H1 (cell line): ENCODE results near the gene ZBTB20. TPM values are rescaled to one million over a fixed set of nuclear protein-coding genes. Genes with fewer than 3 reads are reported as not detected.

Source experiments
- CTCF ChIA-PET: fragments of 300-600 bp; sonication (Branson Sonifier 250); formaldehyde crosslinking; loops from one replicate; lab custom pipeline; 2021; ENCODE audit not compliant: partially characterized antibody; lab: Charles Lee
- POLR2A ChIA-PET: fragments of 300-600 bp; sonication (Branson Sonifier 250); formaldehyde crosslinking; loops from one replicate; lab custom pipeline; 2021; ENCODE audit warnings: inconsistent platforms; ENCODE audit not compliant: partially characterized antibody; lab: Charles Lee
- DNase-seq, 2 experiments: peaks; one replicate each; pipeline versions ENCODE4 v3.0.0 to v3.0.0-alpha.2; 2010 to 2022; ENCODE audit warnings: low spot score in 2 of 2, low read depth in 1 of 2, mixed read lengths in 1 of 2
- FAIRE-seq: peaks from 2 replicates; lab custom pipeline; 2011; peaks lifted over from hg19 to GRCh38; lab: Jason Lieb, UNC
- H2AFZ ChIP-seq: 2 replicates; pipeline ENCODE4 v1.8.1; 2012; ENCODE audit warnings: low read length, inconsistent platforms
- H2AK5ac ChIP-seq: 2 replicates; pipeline ENCODE4 v1.6.1; 2013; ENCODE audit warnings: low read depth, low read length
- H2BK120ac ChIP-seq: replicated peaks from 2 replicates; pipeline ENCODE3; 2013; ENCODE audit warnings: low read depth, low read length, inconsistent platforms
- H2BK12ac ChIP-seq: 2 replicates; pipeline ENCODE4 v1.6.1; 2013; ENCODE audit warnings: low read depth, low read length
- H2BK15ac ChIP-seq: 2 replicates; pipeline ENCODE4 v1.6.1; 2013; ENCODE audit warnings: low read length
- H2BK20ac ChIP-seq: 2 replicates; pipeline ENCODE4 v1.6.1; 2013; ENCODE audit warnings: low read length
- H2BK5ac ChIP-seq: 2 replicates; pipeline ENCODE4 v1.6.1; 2013; ENCODE audit warnings: low read depth, low read length
- H3K14ac ChIP-seq: 2 replicates; pipeline ENCODE4 v1.6.1; 2013; ENCODE audit warnings: inconsistent platforms; ENCODE audit not compliant: insufficient read length
- H3K18ac ChIP-seq: 2 replicates; pipeline ENCODE4 v1.6.1; 2013; ENCODE audit warnings: low read length; ENCODE audit errors: extremely low read depth
- H3K23ac ChIP-seq: 2 replicates; pipeline ENCODE4 v1.6.1; 2013; ENCODE audit warnings: inconsistent platforms; ENCODE audit not compliant: insufficient read length
- H3K23me2 ChIP-seq: 2 replicates; pipeline ENCODE4 v1.6.1; 2013; ENCODE audit warnings: low read depth, low read length
- H3K27ac ChIP-seq: 2 replicates; pipeline ENCODE4 v1.6.1; 2011; ENCODE audit warnings: low read depth, low read length, inconsistent platforms
- H3K27me3 ChIP-seq, 4 experiments: replicated peaks in 1 of 4; 1 replicate in 1 of 4; 2 replicates in 3 of 4; pipeline versions ENCODE4 v1.6.1 to v1.8.1; 2011 to 2013; ENCODE audit warnings: low read length in 3 of 4, mild to moderate bottlenecking in 3 of 4, inconsistent platforms in 2 of 4, mixed read lengths in 2 of 4, moderate library complexity in 1 of 4; ENCODE audit not compliant: control insufficient read depth in 3 of 4, insufficient read depth in 3 of 4; ENCODE audit errors: extremely low read depth in 1 of 4
- H3K36me3 ChIP-seq, 4 experiments: 2 replicates each; pipeline versions ENCODE4 v1.6.1 to v1.8.1; 2011 to 2013; ENCODE audit warnings: mild to moderate bottlenecking in 4 of 4, low read length in 3 of 4, moderate library complexity in 2 of 4, control low read depth in 1 of 4, inconsistent platforms in 1 of 4; ENCODE audit not compliant: insufficient read depth in 4 of 4, control insufficient read depth in 2 of 4
- H3K4ac ChIP-seq: replicated peaks from 2 replicates; pipeline ENCODE3; 2013; ENCODE audit warnings: low read length, low read depth, mixed read lengths, inconsistent platforms; ENCODE audit not compliant: insufficient read length
- H3K4me1 ChIP-seq, 4 experiments: replicated peaks in 1 of 4; 1 replicate in 1 of 4; 2 replicates in 3 of 4; pipeline versions ENCODE4 v1.6.1 to v1.8.1; 2011 to 2013; ENCODE audit warnings: low read length in 3 of 4, inconsistent platforms in 2 of 4, mixed read lengths in 1 of 4; ENCODE audit not compliant: insufficient read depth in 4 of 4, control insufficient read depth in 3 of 4
- H3K4me2 ChIP-seq, 2 experiments: 2 replicates each; pipeline versions ENCODE4 v1.6.1 to v1.8.1; 2011 to 2013; ENCODE audit warnings: low read depth in 2 of 2, low read length in 2 of 2, control low read depth in 1 of 2, inconsistent platforms in 1 of 2, mild to moderate bottlenecking in 1 of 2; ENCODE audit not compliant: insufficient read depth in 1 of 2
- H3K4me3 ChIP-seq, 4 experiments: fragments of 200-600, 300-600 bp in 1 of 4; sonication (generic), shearing (Covaris generic), sonication (Bioruptor Twin) in 1 of 4; 2 replicates each; pipeline versions ENCODE4 v1.5.1 to v1.8.1; 2011 to 2016; ENCODE audit warnings: low read length in 4 of 4, low read depth in 3 of 4, control low read depth in 2 of 4, inconsistent platforms in 2 of 4, mild to moderate bottlenecking in 2 of 4, mixed read lengths in 1 of 4, moderate library complexity in 1 of 4; ENCODE audit not compliant: insufficient read depth in 2 of 4; ENCODE audit errors: extremely low read depth in 1 of 4
- H3K56ac ChIP-seq: replicated peaks from 2 replicates; pipeline ENCODE3; 2013; ENCODE audit warnings: low read depth, mild to moderate bottlenecking, mixed read lengths, low read length, inconsistent platforms; ENCODE audit not compliant: insufficient read length
- H3K79me1 ChIP-seq: 2 replicates; pipeline ENCODE4 v1.6.1; 2013; ENCODE audit warnings: low read depth, low read length, control low read depth
- H3K79me2 ChIP-seq, 2 experiments: 2 replicates each; pipeline versions ENCODE4 v1.6.1 to v1.8.1; 2012 to 2013; ENCODE audit warnings: low read length in 2 of 2, mild to moderate bottlenecking in 2 of 2, inconsistent platforms in 1 of 2; ENCODE audit not compliant: insufficient read depth in 2 of 2, control insufficient read depth in 1 of 2
- H3K9ac ChIP-seq, 4 experiments: replicated peaks in 1 of 4; 1 replicate in 1 of 4; 2 replicates in 3 of 4; pipeline versions ENCODE4 v1.6.1 to v1.8.1; 2011 to 2013; ENCODE audit warnings: low read depth in 3 of 4, low read length in 3 of 4, control low read depth in 2 of 4, mild to moderate bottlenecking in 2 of 4, moderate library complexity in 2 of 4, inconsistent platforms in 1 of 4; ENCODE audit errors: extremely low read depth in 1 of 4
- H3K9me3 ChIP-seq, 2 experiments: 2 replicates each; pipeline versions ENCODE4 v1.6.1 to v1.8.1; 2012 to 2013; ENCODE audit warnings: mild to moderate bottlenecking in 2 of 2, moderate library complexity in 2 of 2, control low read depth in 1 of 2, inconsistent platforms in 1 of 2, low read depth in 1 of 2, low read length in 1 of 2, mixed read lengths in 1 of 2; ENCODE audit not compliant: insufficient read depth in 2 of 2
- H4K20me1 ChIP-seq, 2 experiments: replicated peaks in 1 of 2; 2 replicates each; pipeline versions ENCODE3 to v1.8.1; 2011 to 2013; ENCODE audit warnings: inconsistent platforms in 2 of 2, low read length in 2 of 2, mild to moderate bottlenecking in 1 of 2; ENCODE audit not compliant: insufficient read depth in 2 of 2, control insufficient read depth in 1 of 2
- H4K5ac ChIP-seq: 2 replicates; pipeline ENCODE4 v1.6.1; 2013; ENCODE audit warnings: low read length, low read depth, mixed read lengths, inconsistent platforms; ENCODE audit not compliant: insufficient read length
- H4K8ac ChIP-seq: 2 replicates; pipeline ENCODE4 v1.8.0; 2013; ENCODE audit warnings: mild to moderate bottlenecking, moderate library complexity, low read length, inconsistent platforms; ENCODE audit not compliant: insufficient read depth; ENCODE audit errors: extremely low read depth
- H4K91ac ChIP-seq: replicated peaks from 2 replicates; pipeline ENCODE3; 2013; ENCODE audit warnings: low read length, mixed read lengths, inconsistent platforms; ENCODE audit not compliant: insufficient read length
- ASH2L ChIP-seq: fragments of 200-600, 300-600 bp; sonication (generic); IDR thresholded peaks from one replicate; pipeline ENCODE4 v1.7.1; 2017; ENCODE audit warnings: low read length
- EP300 ChIP-seq, 2 experiments: IDR thresholded peaks; 1 replicate in 1 of 2; 2 replicates in 1 of 2; pipeline ENCODE4 v1.6.1; 2011 to 2012; ENCODE audit warnings: low read depth in 2 of 2, low read length in 2 of 2, mild to moderate bottlenecking in 2 of 2, borderline replicate concordance in 1 of 2, inconsistent platforms in 1 of 2, moderate library complexity in 1 of 2
- POU5F1 ChIP-seq: IDR thresholded peaks from 2 replicates; pipeline ENCODE4 v1.6.1; 2011; ENCODE audit warnings: low read depth, mild to moderate bottlenecking, low read length, moderate library complexity
- RXRA ChIP-seq: IDR thresholded peaks from 2 replicates; pipeline ENCODE4 v1.6.1; 2011; ENCODE audit warnings: low read depth, mild to moderate bottlenecking, low read length, moderate library complexity; ENCODE audit not compliant: insufficient read depth
- SIN3A ChIP-seq, 2 experiments: IDR thresholded peaks in 1 of 2; conservative IDR thresholded peaks in 1 of 2; 2 replicates each; pipeline ENCODE4 v1.6.1; 2011 to 2012; ENCODE audit warnings: low read length in 2 of 2, improper control_type of control experiment in 1 of 2, low read depth in 1 of 2, mild to moderate bottlenecking in 1 of 2
- SP2 ChIP-seq: IDR thresholded peaks from 2 replicates; pipeline ENCODE4 v1.6.1; 2012; ENCODE audit warnings: mild to moderate bottlenecking, low read length, inconsistent platforms
- SUZ12 ChIP-seq: fragments of 200-600 bp; sonication (generic); IDR thresholded peaks from 2 replicates; pipeline ENCODE4 v1.6.1; 2012; ENCODE audit warnings: mild to moderate bottlenecking, inconsistent platforms, low read length, moderate library complexity, mixed read lengths
- TBP ChIP-seq: IDR thresholded peaks from 2 replicates; pipeline ENCODE4 v1.6.1; 2011; ENCODE audit warnings: low read depth, low read length, improper control_type of control experiment
- TEAD4 ChIP-seq: IDR thresholded peaks from 2 replicates; pipeline ENCODE4 v1.6.1; 2012; ENCODE audit warnings: low read depth, low read length, inconsistent platforms, mixed read lengths
- WGBS, 2 experiments: shearing (Covaris generic) in 1 of 2; methylation state at CpG; one replicate each; pipeline versions ENCODE4 v1.1.6 to v1.1.7; 2013 to 2015; ENCODE audit warnings: low lambda C conversion rate in 2 of 2, mixed read lengths in 2 of 2, inconsistent platforms in 1 of 2, low coverage in 1 of 2, missing lambda C conversion rate in 1 of 2; ENCODE audit not compliant: insufficient replicate concordance in 2 of 2, insufficient coverage in 1 of 2, insufficient read length in 1 of 2; ENCODE audit errors: extremely low coverage in 1 of 2, missing lambda C conversion rate in 1 of 2; 5-methylcytosine and 5-hydroxymethylcytosine counted together
- polyA plus RNA-seq, 7 experiments: library from polyadenylated mRNA; depleted of rRNA in 3 of 7; stranded (reverse) in 5 of 7; unstranded in 2 of 7; fragments of >200 nt in 5 of 7; fragments of 200-250 nt in 2 of 7; gene quantifications; 1 replicate in 5 of 7; 2 replicates in 1 of 7; 4 replicates in 1 of 7; pipeline versions ENCODE4 v1.2.1 to v1.2.3, GENCODE V29; 2011 to 2013; ENCODE audit warnings: missing spikeins in 2 of 7, mixed read lengths in 2 of 7
- total RNA-seq: library from RNA; stranded (reverse); fragmentation: NEBNext Ultra II Directional; extraction: Animal tissue kit (Norgen Biotek cat#: 25700); gene quantifications from 2 replicates; pipeline ENCODE4 v1.2.1, GENCODE V29; 2021

Gene ZBTB20
- total and polyA plus RNA-seq, 2 of the 8 experiments (the other 6 are each of a cell fraction or from before 2014, with no cell fraction given): 0.35 to 1.3 TPM

DNA sequence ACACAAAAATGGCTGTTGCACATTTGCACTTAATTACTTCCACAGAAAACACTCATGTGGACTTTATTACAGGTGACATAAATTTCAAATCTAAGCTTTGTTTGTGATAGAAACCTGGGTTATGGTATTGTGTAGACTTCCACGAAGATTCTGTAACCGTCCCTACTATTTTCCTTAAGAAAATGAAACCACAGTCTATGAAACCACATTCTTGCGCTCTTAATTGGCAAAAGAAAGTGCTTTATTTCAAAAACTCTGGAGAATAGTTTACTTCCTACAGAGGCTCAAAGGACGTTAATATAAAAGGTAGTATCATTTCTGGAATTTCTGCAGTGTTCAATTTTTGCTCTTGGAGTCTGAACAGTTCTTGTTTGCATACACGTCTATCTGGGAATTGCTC is 729.8 kb downstream of the ZBTB20 start:
- Histone ChIP-seq H2AFZ (no peak overlapping the region), H3K4me3 (no peak overlapping the region), H3K36me3 (no peaks in the 10 kb centered on the region), H3K23ac (no peak overlapping the region), H2BK5ac (no peak overlapping the region), H4K5ac (no peak overlapping the region), H3K27me3 (no peaks in the 10 kb centered on the region), H3K23me2 (no peaks in the 10 kb centered on the region), H3K4me2 (no peak overlapping the region), H3K79me2 (no peaks in the 10 kb centered on the region), H3K18ac (no peak overlapping the region), H4K91ac (no peak overlapping the region), H2BK120ac (no peak overlapping the region), H4K8ac (no peak overlapping the region), H3K56ac (no peak overlapping the region), H3K4ac (no peak overlapping the region), H3K9ac (no peak overlapping the region), H3K27ac (no peak overlapping the region), H2BK20ac (no peak overlapping the region), H3K79me1 (no peaks in the 10 kb centered on the region), H2BK15ac (no peak overlapping the region), H3K9me3 (no peaks in the 10 kb centered on the region), H4K20me1 (no peaks in the 10 kb centered on the region), H3K14ac (no peak overlapping the region), H2BK12ac (no peak overlapping the region), H2AK5ac (no peak overlapping the region), H3K4me1 (peaks cover 0 to 7% (median 2%) of the 10 kb centered on the region in 4 experiments; a peak in 4 of 7 replicates)
- no peak for DNase-seq
- 91% methylated on average over 5 of the region's 5 CpGs; no CpG with 5 or more reads in 1 of the 2 experiments for WGBS, 2 experiments
- TF ChIP-seq TBP: no peak
- no peak for TF ChIP-seq TEAD4
- TF ChIP-seq SIN3A (conservative IDR thresholded peaks at IDR 0.05 in 1 of 2, IDR thresholded peaks at IDR 0.05 in 1 of 2; ENCODE audit: low read depth in 1 of 2, low read length in 2 of 2): no peak
- no peak for TF ChIP-seq EP300 (IDR thresholded peaks at IDR 0.05; ENCODE audit: borderline replicate concordance in 1 of 2, low read depth in 2 of 2, low read length in 2 of 2)
- TF ChIP-seq POU5F1: no peak
- no peak for TF ChIP-seq SP2
- no peak for TF ChIP-seq RXRA
- TF ChIP-seq ASH2L: no peak
- no peak for TF ChIP-seq SUZ12
- ChIA-PET CTCF (interaction anchor here (0.5 to 7.4 kb wide), 8 partner anchors 8 to 254 kb away, joined by 3 to 67 read pairs (median 15); no protein-coding TSS in a partner anchor), POLR2A (no interaction called here)
- FAIRE-seq: no peak
